WTC11 (cell line): ENCODE results near the gene NLRP6. TPM values are rescaled to one million over a fixed set of nuclear protein-coding genes. Genes with fewer than 3 reads are reported as not detected.
A peak's percentile ranks its signal among the peaks of the same experiment; 100 is the strongest.

Experiments
- ATAC-seq: fragments of 200-7000 bp; cut with Tn5 transposase; 2 replicates; pipeline ENCODE4 v1.10.0; 2021; ENCODE audit warnings: mild to moderate bottlenecking, moderate library complexity
- CTCF ChIA-PET: fragments of 300-600 bp; sonication (Branson Sonifier 250); formaldehyde crosslinking; loops from one replicate; lab custom pipeline; 2021; ENCODE audit warnings: antibody characterized with exemption; lab: Charles Lee
- POLR2A ChIA-PET: fragments of 350-600 bp; sonication (Branson Sonifier 250); formaldehyde crosslinking; loops from one replicate; lab custom pipeline; 2021; ENCODE audit warnings: antibody characterized with exemption; lab: Charles Lee
- DNase-seq: peaks from one replicate; pipeline ENCODE4 v3.0.0; 2021; ENCODE audit warnings: low spot score
- H3K27ac Mint-ChIP-seq: 2 replicates; pipeline ENCODE4 v1.8.0; 2021; ENCODE audit warnings: mixed read lengths
- H3K27me3 Mint-ChIP-seq: 2 replicates; pipeline ENCODE4 v1.8.0; 2021; ENCODE audit warnings: low read depth, mild to moderate bottlenecking, moderate library complexity, mixed read lengths
- H3K36me3 Mint-ChIP-seq: 2 replicates; pipeline ENCODE4 v1.8.0; 2021; ENCODE audit warnings: mixed read lengths
- H3K4me1 Mint-ChIP-seq: 2 replicates; pipeline ENCODE4 v1.8.0; 2022; ENCODE audit warnings: mixed read lengths
- H3K4me3 Mint-ChIP-seq: 2 replicates; pipeline ENCODE4 v1.8.0; 2021; ENCODE audit warnings: mild to moderate bottlenecking, moderate library complexity, mixed read lengths
- H3K9me3 Mint-ChIP-seq: 2 replicates; pipeline ENCODE4 v1.8.0; 2021; ENCODE audit warnings: mixed read lengths
- ATF1 ChIP-seq: sonication (generic); formaldehyde crosslinking; IDR thresholded peaks from 2 replicates; pipeline ENCODE4 v1.8.1; 2023; ENCODE audit warnings: mild to moderate bottlenecking, moderate library complexity, missing genetic modification reagents
- FOXP1 ChIP-seq: sonication (generic); formaldehyde crosslinking; IDR thresholded peaks from 2 replicates; pipeline ENCODE4 v1.8.0; 2022; ENCODE audit warnings: missing genetic modification reagents, mild to moderate bottlenecking, moderate library complexity, borderline replicate concordance
- GABPB1 ChIP-seq: sonication (generic); formaldehyde crosslinking; IDR thresholded peaks from 2 replicates; pipeline ENCODE4 v1.8.1; 2023; ENCODE audit warnings: mild to moderate bottlenecking, missing genetic modification reagents
- KAT7 ChIP-seq: sonication (generic); formaldehyde crosslinking; IDR thresholded peaks from 2 replicates; pipeline ENCODE4 v1.8.1; 2023; ENCODE audit warnings: missing genetic modification reagents, mild to moderate bottlenecking, borderline replicate concordance
- MYBL2 ChIP-seq: sonication (generic); formaldehyde crosslinking; IDR thresholded peaks from 2 replicates; pipeline ENCODE4 v1.8.1; 2023; ENCODE audit warnings: mild to moderate bottlenecking, moderate library complexity, missing genetic modification reagents
- NFYB ChIP-seq: sonication (generic); formaldehyde crosslinking; conservative IDR thresholded peaks from 2 replicates; pipeline ENCODE4 v1.8.0; 2022; ENCODE audit warnings: low read depth, missing genetic modification reagents
- SOX15 ChIP-seq: fragments of 250-450 bp; sonication (Bioruptor Pico); IDR thresholded peaks from 2 replicates; pipeline ENCODE4 v1.9.0; 2021; ENCODE audit warnings: mild to moderate bottlenecking
- TEAD1 ChIP-seq: sonication (generic); formaldehyde crosslinking; IDR thresholded peaks from 2 replicates; pipeline ENCODE4 v1.8.0; 2022; ENCODE audit warnings: mild to moderate bottlenecking, missing genetic modification reagents
- ZBTB21 ChIP-seq: sonication (generic); formaldehyde crosslinking; IDR thresholded peaks from 2 replicates; pipeline ENCODE4 v1.8.1; 2023; ENCODE audit warnings: mild to moderate bottlenecking, missing genetic modification reagents, borderline replicate concordance
- ZNF263 ChIP-seq: sonication (generic); formaldehyde crosslinking; IDR thresholded peaks from 2 replicates; pipeline ENCODE4 v1.8.1; 2022; ENCODE audit warnings: low read depth, mild to moderate bottlenecking, moderate library complexity, missing genetic modification reagents
- ZNF317 ChIP-seq: sonication (generic); formaldehyde crosslinking; IDR thresholded peaks from 2 replicates; pipeline ENCODE4 v1.8.1; 2023; ENCODE audit warnings: low read depth, mild to moderate bottlenecking, moderate library complexity, missing genetic modification reagents, borderline replicate concordance
- total RNA-seq: library from RNA; stranded (reverse); gene quantifications from 3 replicates; pipeline ENCODE4 v1.2.3, GENCODE V29; 2021
- TF ChIP-seq, protein P1 (sequence below): sonication (generic); formaldehyde crosslinking; IDR thresholded peaks from 2 replicates; pipeline ENCODE4 v1.8.1; 2022; ENCODE audit warnings: missing genetic modification reagents, borderline replicate concordance
- TF ChIP-seq, protein P2 (sequence below): fragments of 250-450 bp; sonication (Bioruptor Pico); IDR thresholded peaks from 2 replicates; pipeline ENCODE4 v2.1.2; 2022; ENCODE audit warnings: mild to moderate bottlenecking, moderate library complexity
- TF ChIP-seq, protein P3 (sequence below): fragments of 250-450 bp; sonication (Bioruptor Pico); conservative IDR thresholded peaks from 2 replicates; pipeline ENCODE4 v1.9.0; 2021; ENCODE audit warnings: mild to moderate bottlenecking
- TF ChIP-seq, protein P4 (sequence below): sonication (generic); formaldehyde crosslinking; IDR thresholded peaks from 2 replicates; pipeline ENCODE4 v1.8.1; 2023; ENCODE audit warnings: mild to moderate bottlenecking, missing genetic modification reagents
- TF ChIP-seq, protein P5 (sequence below): sonication (generic); formaldehyde crosslinking; conservative IDR thresholded peaks from 2 replicates; pipeline ENCODE4 v1.8.1; 2022; ENCODE audit warnings: mild to moderate bottlenecking, missing genetic modification reagents

Gene NLRP6
- total RNA-seq, 1 experiment from 2014 or later = 0.09 TPM

DNA sequence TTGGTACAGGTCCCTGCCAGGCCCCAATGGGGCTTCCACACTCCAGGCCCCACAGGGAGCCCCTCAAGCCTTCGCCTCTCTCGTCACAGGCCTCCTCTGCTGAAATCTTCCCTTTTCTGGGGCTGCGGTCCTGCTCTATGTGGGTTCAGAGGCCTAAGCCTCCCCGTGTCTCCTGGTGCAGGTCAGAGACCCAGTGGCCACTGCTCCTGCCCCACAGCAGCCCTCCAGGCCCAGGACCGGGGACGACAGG, 48.3 kb downstream of the NLRP6 start:
- H3K4me3 Mint-ChIP-seq = no peak overlapping the region
- H3K27ac Mint-ChIP-seq = no peak overlapping the region; the same call in 1 of the 2 replicates
- TF ChIP-seq MYBL2 (CRISPR knock-in tag) (no peak), NFYB (CRISPR knock-in tag) (no peak), KAT7 (no peak), FOXP1 (CRISPR knock-in tag) (no peak), ZNF263 (CRISPR knock-in tag) (no peak), GABPB1 (CRISPR knock-in tag) (no peak), TEAD1 (no peak), SOX15 (CRISPR knock-in tag) (no peak)
- TF ChIP-seq, protein P1, sequence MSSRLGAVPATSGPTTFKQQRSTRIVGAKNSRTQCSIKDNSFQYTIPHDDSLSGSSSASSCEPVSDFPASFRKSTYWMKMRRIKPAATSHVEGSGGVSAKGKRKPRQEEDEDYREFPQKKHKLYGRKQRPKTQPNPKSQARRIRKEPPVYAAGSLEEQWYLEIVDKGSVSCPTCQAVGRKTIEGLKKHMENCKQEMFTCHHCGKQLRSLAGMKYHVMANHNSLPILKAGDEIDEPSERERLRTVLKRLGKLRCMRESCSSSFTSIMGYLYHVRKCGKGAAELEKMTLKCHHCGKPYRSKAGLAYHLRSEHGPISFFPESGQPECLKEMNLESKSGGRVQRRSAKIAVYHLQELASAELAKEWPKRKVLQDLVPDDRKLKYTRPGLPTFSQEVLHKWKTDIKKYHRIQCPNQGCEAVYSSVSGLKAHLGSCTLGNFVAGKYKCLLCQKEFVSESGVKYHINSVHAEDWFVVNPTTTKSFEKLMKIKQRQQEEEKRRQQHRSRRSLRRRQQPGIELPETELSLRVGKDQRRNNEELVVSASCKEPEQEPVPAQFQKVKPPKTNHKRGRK = no peak
- TF ChIP-seq, protein P2, sequence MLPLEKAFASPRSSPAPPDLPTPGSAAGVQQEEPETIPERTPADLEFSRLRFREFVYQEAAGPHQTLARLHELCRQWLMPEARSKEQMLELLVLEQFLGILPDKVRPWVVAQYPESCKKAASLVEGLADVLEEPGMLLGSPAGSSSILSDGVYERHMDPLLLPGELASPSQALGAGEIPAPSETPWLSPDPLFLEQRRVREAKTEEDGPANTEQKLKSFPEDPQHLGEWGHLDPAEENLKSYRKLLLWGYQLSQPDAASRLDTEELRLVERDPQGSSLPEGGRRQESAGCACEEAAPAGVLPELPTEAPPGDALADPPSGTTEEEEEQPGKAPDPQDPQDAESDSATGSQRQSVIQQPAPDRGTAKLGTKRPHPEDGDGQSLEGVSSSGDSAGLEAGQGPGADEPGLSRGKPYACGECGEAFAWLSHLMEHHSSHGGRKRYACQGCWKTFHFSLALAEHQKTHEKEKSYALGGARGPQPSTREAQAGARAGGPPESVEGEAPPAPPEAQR = no peak
- TF ChIP-seq, protein P3, sequence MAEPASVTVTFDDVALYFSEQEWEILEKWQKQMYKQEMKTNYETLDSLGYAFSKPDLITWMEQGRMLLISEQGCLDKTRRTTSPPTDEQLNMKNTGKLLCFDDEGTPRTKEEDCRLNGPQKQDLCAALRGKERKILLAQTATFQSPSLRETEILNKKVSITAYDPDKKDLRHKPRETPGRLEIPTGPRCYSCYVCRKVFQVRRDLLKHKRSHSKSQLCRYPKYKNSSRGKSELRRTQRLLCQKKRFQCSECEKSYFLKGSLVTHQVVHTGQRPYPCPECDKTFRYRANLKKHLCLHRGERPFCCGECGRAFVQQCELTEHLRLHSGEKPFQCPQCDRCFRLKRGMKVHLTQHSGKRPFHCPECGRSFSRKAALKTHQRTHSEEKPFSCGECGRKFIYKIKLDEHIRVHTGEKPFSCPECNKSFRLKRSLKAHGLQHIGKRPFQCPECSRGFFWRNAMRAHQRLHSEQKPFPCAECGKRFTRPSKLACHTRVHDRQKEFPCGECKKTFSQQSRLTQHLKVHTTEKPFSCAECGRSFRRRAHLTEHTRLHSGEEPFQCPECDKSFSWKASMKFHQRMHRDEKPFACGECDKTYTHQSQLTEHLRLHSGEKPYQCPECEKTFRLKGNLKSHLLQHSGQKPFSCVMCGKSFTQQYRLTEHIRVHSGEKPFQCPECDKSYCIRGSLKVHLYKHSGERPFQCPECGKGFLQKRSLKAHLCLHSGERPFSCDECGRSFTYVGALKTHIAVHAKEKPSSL (CRISPR knock-in tag) = no peak
- TF ChIP-seq, protein P4, sequence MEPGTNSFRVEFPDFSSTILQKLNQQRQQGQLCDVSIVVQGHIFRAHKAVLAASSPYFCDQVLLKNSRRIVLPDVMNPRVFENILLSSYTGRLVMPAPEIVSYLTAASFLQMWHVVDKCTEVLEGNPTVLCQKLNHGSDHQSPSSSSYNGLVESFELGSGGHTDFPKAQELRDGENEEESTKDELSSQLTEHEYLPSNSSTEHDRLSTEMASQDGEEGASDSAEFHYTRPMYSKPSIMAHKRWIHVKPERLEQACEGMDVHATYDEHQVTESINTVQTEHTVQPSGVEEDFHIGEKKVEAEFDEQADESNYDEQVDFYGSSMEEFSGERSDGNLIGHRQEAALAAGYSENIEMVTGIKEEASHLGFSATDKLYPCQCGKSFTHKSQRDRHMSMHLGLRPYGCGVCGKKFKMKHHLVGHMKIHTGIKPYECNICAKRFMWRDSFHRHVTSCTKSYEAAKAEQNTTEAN (CRISPR knock-in tag) = no peak
- TF ChIP-seq, protein P5, sequence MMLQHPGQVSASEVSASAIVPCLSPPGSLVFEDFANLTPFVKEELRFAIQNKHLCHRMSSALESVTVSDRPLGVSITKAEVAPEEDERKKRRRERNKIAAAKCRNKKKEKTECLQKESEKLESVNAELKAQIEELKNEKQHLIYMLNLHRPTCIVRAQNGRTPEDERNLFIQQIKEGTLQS (CRISPR knock-in tag) = no peak
- POLR2A ChIA-PET = interaction anchor here (0.6 kb wide), 1 partner anchor 46 kb away, joined by 3 read pairs; no protein-coding TSS in a partner anchor
- DNase-seq = no peak
- ATAC-seq = no peak
- H3K27me3 Mint-ChIP-seq = no peaks in the 10 kb centered on the region
- peaks cover 12% of the 10 kb centered on the region for H3K9me3 Mint-ChIP-seq
- H3K4me1 Mint-ChIP-seq = peaks cover 41% of the 10 kb centered on the region
- peaks cover 11% of the 10 kb centered on the region for H3K36me3 Mint-ChIP-seq
- CTCF ChIA-PET = no interaction called here

DNA sequence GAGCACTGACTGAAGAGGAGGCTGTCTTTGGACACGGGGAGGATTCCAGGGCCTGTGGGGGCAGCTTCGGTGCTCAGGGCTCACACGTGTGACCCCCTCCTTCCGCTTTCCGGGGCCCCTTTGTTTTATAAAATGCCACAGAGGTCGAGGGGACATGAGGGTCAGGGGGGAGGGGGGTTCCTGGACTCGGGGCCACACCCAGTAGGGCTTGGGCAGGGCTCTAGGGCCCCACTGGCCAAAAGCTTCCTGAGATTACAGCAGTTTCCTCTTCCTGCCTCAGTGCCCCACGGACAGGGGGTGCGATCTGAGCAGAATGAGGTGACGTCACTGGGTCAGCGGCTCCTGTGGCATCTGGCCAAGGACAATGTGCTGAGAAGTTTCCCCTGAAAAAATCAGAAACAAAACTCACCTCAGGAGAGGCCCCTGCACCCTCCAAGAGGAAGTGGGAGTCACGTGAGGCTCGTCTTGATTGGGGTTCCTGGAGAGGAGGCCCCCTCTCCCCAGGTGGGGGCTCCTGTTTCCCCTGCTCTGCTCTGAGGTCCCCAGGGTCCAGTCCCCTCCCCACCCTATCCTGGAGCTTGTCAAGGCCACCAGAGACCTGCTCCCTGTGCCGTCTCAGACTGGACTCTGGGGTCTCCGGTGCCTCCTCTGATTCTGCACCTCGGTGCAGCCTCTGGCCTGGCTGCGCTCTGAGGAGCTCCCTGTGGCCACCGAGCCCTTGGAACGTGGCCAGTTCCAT, 48.8 kb downstream of the NLRP6 start:
- Mint-ChIP-seq H3K36me3 (peaks cover 16% of the 10 kb centered on the region), H3K4me1 (peaks cover 41% of the 10 kb centered on the region), H3K27ac (no peak overlapping the region; the same call in 1 of the 2 replicates), H3K9me3 (peaks cover 16% of the 10 kb centered on the region), H3K4me3 (no peak overlapping the region), H3K27me3 (no peaks in the 10 kb centered on the region)
- DNase-seq (no peak), ATAC-seq (no peak)
- CTCF ChIA-PET = interaction anchor here (1.2 to 1.4 kb wide), 2 partner anchors 27 to 76 kb away, joined by 3 to 5 read pairs; no protein-coding TSS in a partner anchor
- POLR2A ChIA-PET = interaction anchor here (0.6 kb wide), 1 partner anchor 46 kb away, joined by 3 read pairs; no protein-coding TSS in a partner anchor
- TF ChIP-seq ATF1 (no peak), ZNF317 (CRISPR knock-in tag) (no peak), ZNF263 (CRISPR knock-in tag) (peak; percentile 37; the same call in 1 of the 2 replicates), ZBTB21 (CRISPR knock-in tag) (no peak)
